NCI-H446 treated with DMSO at 0.1 percent for 48 hours (cell line): Measurements from ENCODE around the gene SSX2IP.
A peak's percentile ranks its signal among the peaks of the same experiment; 100 is the strongest.
"Not testable (repeated sequence)": the region's sequence is repeated elsewhere in the genome, so short reads cannot be mapped to it uniquely, and the experiment has no call there.

ENCODE experiments used
- DNase-seq: peaks from one replicate; lab custom pipeline; 2025; lab: John Stamatoyannopoulos, UW

SSX2IP gene

GRCh38 chr1:84675631-84676030 is 14.6 kb downstream of the SSX2IP start:
- DNase-seq, result no peak

DNA sequence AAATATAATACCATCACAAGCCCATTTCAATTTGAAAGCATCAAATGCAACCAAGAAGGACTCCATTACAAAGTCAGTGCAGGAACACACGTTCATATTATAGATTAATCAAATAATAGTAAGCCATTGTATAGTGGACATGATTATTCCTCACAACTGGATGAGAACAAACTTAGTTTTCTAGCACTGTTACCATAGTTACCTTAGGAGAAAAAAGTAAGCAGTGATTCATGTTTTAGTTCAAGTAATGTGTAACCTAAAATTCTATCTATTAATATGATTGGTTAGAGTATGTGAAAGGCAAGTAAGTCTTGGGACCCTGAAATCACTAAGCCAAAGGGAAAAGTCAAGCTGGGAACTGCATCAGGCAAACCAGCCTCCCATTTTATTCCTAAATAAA is 15.2 kb downstream of the SSX2IP start:
- no peak for DNase-seq

DNA sequence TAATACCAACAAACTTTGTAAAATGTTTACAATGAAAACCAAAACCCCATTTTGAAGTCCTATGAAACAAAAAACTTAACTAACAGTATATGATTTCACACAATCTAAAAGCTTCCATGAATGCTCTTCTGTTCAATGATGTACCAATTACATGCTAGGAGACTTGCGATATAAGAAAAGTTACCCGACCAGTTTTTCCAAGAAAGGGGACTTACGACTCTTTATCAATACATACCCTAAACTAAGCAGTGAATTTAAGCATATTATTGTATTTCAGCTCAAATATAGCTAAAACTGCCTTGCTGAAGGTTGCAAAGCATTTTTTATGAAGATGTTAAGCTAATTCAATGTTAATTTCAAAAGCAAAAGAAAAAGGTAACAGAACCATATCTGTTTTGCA is 15.6 kb downstream of the SSX2IP start:
- DNase-seq, result no peak

DNA sequence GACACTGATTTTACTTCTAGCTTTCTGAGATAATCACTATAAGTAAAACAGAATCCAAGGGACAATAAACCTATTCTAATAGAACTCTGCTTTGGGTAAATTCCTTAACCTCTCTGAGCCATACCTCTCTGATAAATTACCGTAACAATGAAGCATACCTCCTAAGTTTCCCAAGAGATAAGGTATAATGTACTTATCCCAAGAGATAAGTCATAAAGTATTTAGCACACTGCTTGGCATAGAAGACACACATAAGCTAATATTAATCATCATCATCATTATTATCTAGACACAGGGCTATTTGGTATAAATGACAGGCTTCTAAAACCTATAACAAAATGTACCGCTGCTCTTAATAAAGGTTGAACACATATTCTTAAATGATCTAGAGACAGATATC is 16.2 kb downstream of the SSX2IP start:
- no peak for DNase-seq

GRCh38 chr1:84672080-84672854 is 18.0 kb downstream of the SSX2IP start:
- no peak for DNase-seq

GRCh38 chr1:84669831-84670230 is 20.4 kb downstream of the SSX2IP start:
- no peak for DNase-seq

DNA sequence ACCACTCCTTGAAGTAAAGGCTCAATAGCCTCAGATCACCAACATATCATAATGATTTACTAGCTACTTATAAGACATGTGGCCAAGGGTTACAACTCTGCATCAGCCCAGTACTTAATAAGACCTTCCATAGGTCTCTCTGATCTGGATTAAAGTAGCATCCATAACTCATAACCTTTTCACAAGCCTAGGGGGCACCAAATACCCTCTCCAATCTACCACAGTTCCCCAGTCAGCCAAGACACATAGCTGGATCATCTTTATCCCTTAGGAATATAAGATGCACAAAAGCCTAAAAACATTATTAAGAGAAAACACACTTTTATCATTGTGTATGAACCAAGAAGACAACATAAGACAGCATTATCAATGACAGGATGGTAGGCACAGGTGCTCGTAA is 22.1 kb downstream of the SSX2IP start:
- DNase-seq, result peak; percentile 10

- no peak for DNase-seq
Observed at GRCh38 chr1:84665703-84666317, 24.5 kb downstream of the SSX2IP start.

DNA sequence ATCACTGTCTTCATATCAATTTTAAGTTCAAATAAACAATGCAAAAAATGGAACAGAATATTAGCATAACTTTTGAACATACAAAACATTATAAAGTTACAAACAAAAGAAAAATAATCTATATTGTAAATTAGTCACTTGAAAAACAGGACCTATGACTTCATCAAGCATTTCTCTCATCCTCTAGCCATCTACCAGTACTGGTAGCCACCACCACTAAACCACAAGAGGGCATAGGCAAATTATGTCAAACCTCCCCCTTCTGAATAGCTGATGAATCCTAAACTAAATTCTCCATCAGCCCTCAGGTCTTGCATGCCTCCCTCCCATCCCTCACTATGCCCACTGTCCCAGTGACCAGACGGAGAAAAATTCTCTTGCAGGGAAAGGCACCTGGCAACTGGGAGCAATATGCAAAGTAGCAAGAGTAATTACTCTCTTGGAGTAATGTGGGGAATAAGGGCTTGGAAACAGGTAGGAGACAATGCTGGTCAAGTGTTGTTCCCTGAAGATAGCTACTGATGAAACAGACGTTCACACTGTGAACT is 37.1 kb downstream of the SSX2IP start:
- no peak for DNase-seq

GRCh38 chr1:84644472-84644871 is 45.8 kb downstream of the SSX2IP start:
- no peak for DNase-seq

DNA sequence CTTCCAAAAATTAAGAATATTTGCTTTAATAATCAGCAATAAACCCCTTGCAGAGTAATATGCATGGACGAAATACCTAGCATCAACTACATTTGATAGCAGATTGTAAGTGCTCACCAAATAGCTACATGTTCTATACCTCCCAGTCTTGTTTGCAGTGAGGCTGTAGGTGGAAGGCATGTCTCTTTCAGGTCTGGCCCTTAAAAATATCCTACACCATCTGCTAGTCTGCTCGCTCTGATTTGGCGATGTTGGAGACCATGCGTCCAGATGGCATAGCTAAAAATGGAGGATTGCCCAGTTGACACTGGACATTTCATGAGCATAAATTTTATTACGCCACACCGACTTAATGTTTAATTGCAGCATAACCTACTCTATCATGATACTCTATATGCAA is 47.1 kb downstream of the SSX2IP start:
- peak; percentile 25 for DNase-seq

GRCh38 chr1:84642774-84643173 is 47.5 kb downstream of the SSX2IP start:
- DNase-seq, result no peak

GRCh38 chr1:84639731-84640130 is 50.5 kb downstream of the SSX2IP start:
- not testable (repeated sequence) for DNase-seq

- no peak for DNase-seq
Observed at GRCh38 chr1:84635429-84635828, 54.8 kb downstream of the SSX2IP start.

GRCh38 chr1:84634536-84635205 is 55.6 kb downstream of the SSX2IP start:
- no peak for DNase-seq

GRCh38 chr1:84632673-84633434 is 57.4 kb downstream of the SSX2IP start:
- DNase-seq, result no peak

- no peak for DNase-seq
Observed at GRCh38 chr1:84632137-84632536, 58.1 kb downstream of the SSX2IP start.

DNA sequence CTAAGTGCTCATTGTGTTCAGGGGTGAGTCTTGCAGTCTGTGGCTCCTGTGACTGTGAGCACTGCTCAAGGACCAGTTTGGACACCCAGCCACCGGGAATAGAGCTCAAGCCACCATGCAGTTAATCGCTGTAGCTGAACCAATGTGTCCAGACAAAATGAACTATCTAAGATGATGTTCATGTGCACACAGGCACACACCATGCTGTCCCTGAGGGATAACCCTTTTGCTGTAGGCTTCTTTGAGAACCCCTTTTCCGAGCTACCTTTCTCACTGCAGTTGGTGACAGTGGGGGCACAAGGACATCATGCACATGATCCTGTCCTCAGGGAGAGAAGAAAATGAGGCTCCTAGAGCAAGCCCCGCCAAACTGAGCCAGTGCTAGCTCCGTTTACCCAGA is 65.4 kb downstream of the SSX2IP start:
- DNase-seq, result no peak

- no peak for DNase-seq
Observed at GRCh38 chr1:84621553-84621952, 68.7 kb downstream of the SSX2IP start.

- DNase-seq, result peak; percentile 74
Observed at GRCh38 chr1:84620720-84621313, 69.4 kb downstream of the SSX2IP start.

- no peak for DNase-seq
Observed at GRCh38 chr1:84619383-84620102, 70.7 kb downstream of the SSX2IP start.
